GM23338 (cell line): ENCODE data around the gene PER1. TPM values are rescaled to one million over a fixed set of nuclear protein-coding genes. Genes with fewer than 3 reads are reported as not detected.

ENCODE experiments used
- ATAC-seq: fragments of 200-7000 bp; cut with Tn5 transposase; 3 replicates; pipeline ENCODE4 v1.9.1; 2020
- DNase-seq: peaks from one replicate; pipeline ENCODE4 v3.0.0-alpha.2; 2015; ENCODE audit warnings: low spot score
- H2AFZ ChIP-seq: fragments of 200-600 bp; sonication (generic); 2 replicates; pipeline ENCODE4 v1.8.0; 2016; ENCODE audit warnings: antibody characterized with exemption, mild to moderate bottlenecking, moderate library complexity
- H3F3A ChIP-seq: fragments of 200-600 bp; sonication (generic); replicated peaks from 2 replicates; pipeline ENCODE4 v1.8.0; 2017; ENCODE audit warnings: antibody characterized with exemption, mixed run types, low read depth
- H3K27ac ChIP-seq: fragments of 200-600 bp; sonication (generic); 2 replicates; pipeline ENCODE4 v1.6.1; 2016; ENCODE audit warnings: low read depth
- H3K27me3 ChIP-seq: fragments of 200-600 bp; sonication (generic); 2 replicates; pipeline ENCODE4 v1.8.0; 2016; ENCODE audit warnings: mild to moderate bottlenecking, mixed run types, moderate library complexity; ENCODE audit not compliant: insufficient read depth
- H3K36me3 ChIP-seq: fragments of 200-600 bp; sonication (generic); 2 replicates; pipeline ENCODE4 v1.8.0; 2016; ENCODE audit warnings: mild to moderate bottlenecking; ENCODE audit not compliant: insufficient read depth
- H3K4me1 ChIP-seq: fragments of 200-600 bp; sonication (generic); 2 replicates; pipeline ENCODE4 v1.8.0; 2016; ENCODE audit warnings: mild to moderate bottlenecking, moderate library complexity; ENCODE audit not compliant: insufficient read depth
- H3K4me2 ChIP-seq: fragments of 200-600 bp; sonication (generic); 2 replicates; pipeline ENCODE4 v1.7.1; 2017; ENCODE audit warnings: mixed run types
- H3K4me3 ChIP-seq: fragments of 200-600 bp; sonication (generic); 2 replicates; pipeline ENCODE4 v1.6.1; 2016; ENCODE audit warnings: mixed run types
- H3K79me2 ChIP-seq: fragments of 200-600 bp; sonication (generic); replicated peaks from 2 replicates; pipeline ENCODE4 v1.8.0; 2017; ENCODE audit warnings: mild to moderate bottlenecking; ENCODE audit not compliant: insufficient read depth
- H3K9me2 ChIP-seq: fragments of 200-600 bp; sonication (generic); 2 replicates; pipeline ENCODE4 v1.8.0; 2017; ENCODE audit not compliant: insufficient read depth
- H4K20me1 ChIP-seq: fragments of 200-600 bp; sonication (generic); replicated peaks from 2 replicates; pipeline ENCODE4 v1.8.0; 2017; ENCODE audit warnings: mild to moderate bottlenecking; ENCODE audit not compliant: insufficient read depth
- H3K27ac Mint-ChIP-seq: 2 replicates; pipeline ENCODE4 v1.8.0; 2020; ENCODE audit warnings: inconsistent platforms, mild to moderate bottlenecking, moderate library complexity, mixed read lengths
- H3K27me3 Mint-ChIP-seq: 3 replicates; pipeline ENCODE4 v1.8.0; 2022; ENCODE audit warnings: low read depth, mild to moderate bottlenecking, moderate library complexity, mixed read lengths, inconsistent platforms; ENCODE audit not compliant: insufficient read depth, poor library complexity
- H3K36me3 Mint-ChIP-seq: 3 replicates; pipeline ENCODE4 v1.8.0; 2021; ENCODE audit warnings: low read depth, mild to moderate bottlenecking, inconsistent platforms, moderate library complexity, mixed read lengths
- H3K4me1 Mint-ChIP-seq: 3 replicates; pipeline ENCODE4 v1.8.0; 2020; ENCODE audit warnings: mild to moderate bottlenecking, inconsistent platforms, mixed read lengths
- H3K4me3 Mint-ChIP-seq: 3 replicates; pipeline ENCODE4 v1.8.0; 2021; ENCODE audit warnings: moderate library complexity, mild to moderate bottlenecking, inconsistent platforms, mixed read lengths
- H3K9me3 Mint-ChIP-seq: 3 replicates; pipeline ENCODE4 v1.8.0; 2020; ENCODE audit warnings: moderate library complexity, mild to moderate bottlenecking, inconsistent platforms, mixed read lengths
- ETS1 ChIP-seq: IDR thresholded peaks from 2 replicates; pipeline ENCODE4 v1.6.1; 2016; ENCODE audit warnings: antibody characterized with exemption
- EZH2 ChIP-seq: fragments of 200-600 bp; sonication (generic); IDR thresholded peaks from one replicate; pipeline ENCODE4 v1.8.0; 2017; ENCODE audit warnings: antibody characterized with exemption, mild to moderate bottlenecking, low read depth; ENCODE audit not compliant: unreplicated experiment
- JUNB ChIP-seq: IDR thresholded peaks from one replicate; pipeline ENCODE4 v1.6.1; 2016; ENCODE audit warnings: antibody characterized with exemption; ENCODE audit not compliant: unreplicated experiment
- NANOG ChIP-seq: IDR thresholded peaks from 2 replicates; pipeline ENCODE4 v1.6.1; 2016; ENCODE audit warnings: antibody characterized with exemption, borderline replicate concordance
- POLR2AphosphoS5 ChIP-seq: IDR thresholded peaks from 2 replicates; pipeline ENCODE4 v1.6.1; 2016; ENCODE audit warnings: antibody characterized with exemption, low read depth
- ZNF114 ChIP-seq: fragments of 250-450 bp; sonication (Bioruptor Pico); IDR thresholded peaks from 2 replicates; pipeline ENCODE4 v1.5.0; 2020; ENCODE audit warnings: mild to moderate bottlenecking, moderate library complexity
- ZNF331 ChIP-seq: fragments of 250-450 bp; sonication (Bioruptor Pico); IDR thresholded peaks from 2 replicates; pipeline ENCODE4 v1.5.0; 2020; ENCODE audit warnings: low read depth, mild to moderate bottlenecking, moderate library complexity
- polyA plus RNA-seq: library from polyadenylated mRNA; unstranded; fragments of >200 nt; fragmentation: Nextera tagmentation; extraction: Ambion mirVana; gene quantifications from 2 replicates; pipeline ENCODE4 v1.2.1, GENCODE V29; 2016
- total RNA-seq: library from RNA; depleted of rRNA; stranded (reverse); fragments of >200 nt; shearing (Covaris generic); gene quantifications from 2 replicates; pipeline ENCODE4 v1.2.3, GENCODE V29; 2014
- TF ChIP-seq, protein P1 (sequence below): fragments of 250-450 bp; sonication (Bioruptor Pico); IDR thresholded peaks from 2 replicates; pipeline ENCODE4 v1.5.0; 2020; ENCODE audit warnings: mild to moderate bottlenecking, moderate library complexity

PER1 gene
- total and polyA plus RNA-seq, 2 experiments from 2014 or later: 12.2 to 36.1 TPM

DNA sequence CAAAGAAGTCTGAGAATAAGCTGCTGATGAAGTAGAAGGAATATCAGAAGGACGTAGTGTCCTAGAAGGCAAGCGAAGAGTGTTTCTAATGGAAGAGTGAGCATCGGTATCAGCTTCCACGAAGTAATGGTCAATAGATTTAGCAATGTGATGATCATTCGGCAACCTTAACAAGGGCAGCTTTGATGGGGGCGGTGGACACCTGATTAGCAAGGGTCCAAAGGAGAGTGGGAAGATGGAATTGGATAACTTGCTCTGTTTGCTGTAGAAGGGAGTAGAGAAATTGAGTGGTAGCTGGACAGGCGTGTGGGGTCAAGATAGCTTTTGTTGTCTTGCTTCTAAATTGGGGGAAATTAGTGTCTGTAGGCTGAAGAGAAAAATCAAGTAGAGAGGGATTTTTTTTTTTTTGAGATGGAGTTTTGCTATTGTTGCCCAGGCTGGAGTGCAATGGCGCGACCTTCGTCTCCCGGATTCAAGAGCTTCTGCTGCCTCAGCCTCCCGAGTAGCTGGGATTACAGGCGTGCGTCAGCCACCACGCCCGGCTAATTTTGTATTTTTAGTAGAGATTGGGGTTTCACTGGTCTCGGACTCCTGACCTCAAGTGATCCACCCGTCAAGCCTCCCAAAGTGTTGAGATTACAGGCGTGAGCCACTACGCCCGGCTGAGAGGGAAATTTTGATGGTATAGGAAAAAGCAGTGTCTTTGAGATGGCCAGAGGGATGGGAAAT lies 14.4 kb downstream of the PER1 start (continued):
- TF ChIP-seq, protein P1, sequence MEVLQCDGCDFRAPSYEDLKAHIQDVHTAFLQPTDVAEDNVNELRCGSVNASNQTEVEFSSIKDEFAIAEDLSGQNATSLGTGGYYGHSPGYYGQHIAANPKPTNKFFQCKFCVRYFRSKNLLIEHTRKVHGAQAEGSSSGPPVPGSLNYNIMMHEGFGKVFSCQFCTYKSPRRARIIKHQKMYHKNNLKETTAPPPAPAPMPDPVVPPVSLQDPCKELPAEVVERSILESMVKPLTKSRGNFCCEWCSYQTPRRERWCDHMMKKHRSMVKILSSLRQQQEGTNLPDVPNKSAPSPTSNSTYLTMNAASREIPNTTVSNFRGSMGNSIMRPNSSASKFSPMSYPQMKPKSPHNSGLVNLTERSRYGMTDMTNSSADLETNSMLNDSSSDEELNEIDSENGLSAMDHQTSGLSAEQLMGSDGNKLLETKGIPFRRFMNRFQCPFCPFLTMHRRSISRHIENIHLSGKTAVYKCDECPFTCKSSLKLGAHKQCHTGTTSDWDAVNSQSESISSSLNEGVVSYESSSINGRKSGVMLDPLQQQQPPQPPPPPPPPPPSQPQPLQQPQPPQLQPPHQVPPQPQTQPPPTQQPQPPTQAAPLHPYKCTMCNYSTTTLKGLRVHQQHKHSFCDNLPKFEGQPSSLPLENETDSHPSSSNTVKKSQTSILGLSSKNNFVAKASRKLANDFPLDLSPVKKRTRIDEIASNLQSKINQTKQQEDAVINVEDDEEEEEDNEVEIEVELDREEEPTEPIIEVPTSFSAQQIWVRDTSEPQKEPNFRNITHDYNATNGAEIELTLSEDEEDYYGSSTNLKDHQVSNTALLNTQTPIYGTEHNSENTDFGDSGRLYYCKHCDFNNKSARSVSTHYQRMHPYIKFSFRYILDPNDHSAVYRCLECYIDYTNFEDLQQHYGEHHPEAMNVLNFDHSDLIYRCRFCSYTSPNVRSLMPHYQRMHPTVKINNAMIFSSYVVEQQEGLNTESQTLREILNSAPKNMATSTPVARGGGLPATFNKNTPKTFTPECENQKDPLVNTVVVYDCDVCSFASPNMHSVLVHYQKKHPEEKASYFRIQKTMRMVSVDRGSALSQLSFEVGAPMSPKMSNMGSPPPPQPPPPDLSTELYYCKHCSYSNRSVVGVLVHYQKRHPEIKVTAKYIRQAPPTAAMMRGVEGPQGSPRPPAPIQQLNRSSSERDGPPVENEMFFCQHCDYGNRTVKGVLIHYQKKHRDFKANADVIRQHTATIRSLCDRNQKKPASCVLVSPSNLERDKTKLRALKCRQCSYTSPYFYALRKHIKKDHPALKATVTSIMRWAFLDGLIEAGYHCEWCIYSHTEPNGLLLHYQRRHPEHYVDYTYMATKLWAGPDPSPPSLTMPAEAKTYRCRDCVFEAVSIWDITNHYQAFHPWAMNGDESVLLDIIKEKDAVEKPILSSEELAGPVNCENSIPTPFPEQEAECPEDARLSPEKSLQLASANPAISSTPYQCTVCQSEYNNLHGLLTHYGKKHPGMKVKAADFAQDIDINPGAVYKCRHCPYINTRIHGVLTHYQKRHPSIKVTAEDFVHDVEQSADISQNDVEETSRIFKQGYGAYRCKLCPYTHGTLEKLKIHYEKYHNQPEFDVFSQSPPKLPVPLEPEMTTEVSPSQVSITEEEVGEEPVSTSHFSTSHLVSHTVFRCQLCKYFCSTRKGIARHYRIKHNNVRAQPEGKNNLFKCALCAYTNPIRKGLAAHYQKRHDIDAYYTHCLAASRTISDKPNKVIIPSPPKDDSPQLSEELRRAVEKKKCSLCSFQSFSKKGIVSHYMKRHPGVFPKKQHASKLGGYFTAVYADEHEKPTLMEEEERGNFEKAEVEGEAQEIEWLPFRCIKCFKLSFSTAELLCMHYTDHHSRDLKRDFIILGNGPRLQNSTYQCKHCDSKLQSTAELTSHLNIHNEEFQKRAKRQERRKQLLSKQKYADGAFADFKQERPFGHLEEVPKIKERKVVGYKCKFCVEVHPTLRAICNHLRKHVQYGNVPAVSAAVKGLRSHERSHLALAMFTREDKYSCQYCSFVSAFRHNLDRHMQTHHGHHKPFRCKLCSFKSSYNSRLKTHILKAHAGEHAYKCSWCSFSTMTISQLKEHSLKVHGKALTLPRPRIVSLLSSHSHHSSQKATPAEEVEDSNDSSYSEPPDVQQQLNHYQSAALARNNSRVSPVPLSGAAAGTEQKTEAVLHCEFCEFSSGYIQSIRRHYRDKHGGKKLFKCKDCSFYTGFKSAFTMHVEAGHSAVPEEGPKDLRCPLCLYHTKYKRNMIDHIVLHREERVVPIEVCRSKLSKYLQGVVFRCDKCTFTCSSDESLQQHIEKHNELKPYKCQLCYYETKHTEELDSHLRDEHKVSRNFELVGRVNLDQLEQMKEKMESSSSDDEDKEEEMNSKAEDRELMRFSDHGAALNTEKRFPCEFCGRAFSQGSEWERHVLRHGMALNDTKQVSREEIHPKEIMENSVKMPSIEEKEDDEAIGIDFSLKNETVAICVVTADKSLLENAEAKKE (CRISPR knock-in tag): no peak
- TF ChIP-seq EZH2 (no peak), NANOG (no peak), ZNF114 (CRISPR knock-in tag) (no peak), JUNB (no peak), ETS1 (no peak), POLR2AphosphoS5 (no peak)

- H3K27ac ChIP-seq: no peak overlapping the region
- Mint-ChIP-seq H3K36me3 (no peaks in the 10 kb centered on the region), H3K9me3 (no peaks in the 10 kb centered on the region; the same call in 2 of the 3 replicates), H3K4me3 (peak overlapping the region; percentile 34; the same call in 2 of the 3 replicates), H3K27me3 (peaks cover 25% of the 10 kb centered on the region), H3K27ac (no peak overlapping the region; the same call in 1 of the 2 replicates), H3K4me1 (peaks cover 13% of the 10 kb centered on the region)
- no peaks in the 10 kb centered on the region for H4K20me1 ChIP-seq
- DNase-seq (no peak), ATAC-seq (no peak)
- H3K4me1 ChIP-seq: peaks cover 21% of the 10 kb centered on the region
- peaks cover 19% of the 10 kb centered on the region for H3F3A ChIP-seq
- peak overlapping the region; percentile 66 for H3K4me2 ChIP-seq
- peaks cover 47% of the 10 kb centered on the region for H3K27me3 ChIP-seq
- no peaks in the 10 kb centered on the region for H3K36me3 ChIP-seq
- no peaks in the 10 kb centered on the region for H3K79me2 ChIP-seq
- H3K4me3 ChIP-seq: peak overlapping the region; percentile 35
- no peaks in the 10 kb centered on the region for H3K9me2 ChIP-seq
- H2AFZ ChIP-seq: peak overlapping the region; percentile 86
- TF ChIP-seq JUNB (no peak), POLR2AphosphoS5 (no peak), ZNF331 (CRISPR knock-in tag) (no peak), EZH2 (no peak)
- TF ChIP-seq, protein P1 (CRISPR knock-in tag): no peak
These were observed 18.3 kb downstream of the PER1 start for GRCh38 chr17:8133941-8134340.
